ENCODE results near the gene DTX4. TPM values are rescaled to one million over a fixed set of nuclear protein-coding genes. Genes with fewer than 3 reads are reported as not detected.

Gene DTX4
- total RNA-seq, 1 experiment from 2014 or later: 7.6 TPM

- no peak for TF ChIP-seq ZBTB33 (IDR thresholded peaks at IDR 0.05; ENCODE audit: extremely low read depth, insufficient replicate concordance, low read length)
These were observed 82.4 kb downstream of the DTX4 start (continued) for GRCh38 chr11:59254286-59254685.

GRCh38 chr11:59255281-59255680 lies 83.3 kb downstream of the DTX4 start:
- TF ChIP-seq EZH2phosphoT487 (IDR thresholded peaks at IDR 0.05; ENCODE audit: borderline replicate concordance) (no peak), SIN3A (IDR thresholded peaks at IDR 0.05; ENCODE audit: low read depth) (no peak), CEBPB (IDR thresholded peaks at IDR 0.05; ENCODE audit: low read depth) (no peak), ELF1 (IDR thresholded peaks at IDR 0.05; ENCODE audit: borderline replicate concordance, low read depth) (no peak), FOSL1 (IDR thresholded peaks at IDR 0.05; ENCODE audit: low read depth) (no peak), ZFX (IDR thresholded peaks at IDR 0.05) (no peak), CBX3 (IDR thresholded peaks at IDR 0.05; ENCODE audit: low read depth) (no peak), EZH2 (IDR thresholded peaks at IDR 0.05) (no peak), EGR1 (IDR thresholded peaks at IDR 0.05; ENCODE audit: low read depth) (no peak), RAD21 (IDR thresholded peaks at IDR 0.05; ENCODE audit: low read depth) (no peak), JUND (IDR thresholded peaks at IDR 0.05) (no peak), POLR2AphosphoS5 (IDR thresholded peaks at IDR 0.05; ENCODE audit: low read depth, low read length) (no peak)
- Histone ChIP-seq H3K9me2 (ENCODE audit: insufficient read depth) (no peaks in the 10 kb centered on the region), H3K9ac (ENCODE audit: low read length) (no peak overlapping the region), H3K27ac (ENCODE audit: low read depth, low read length) (no peak overlapping the region), H4K20me1 (ENCODE audit: insufficient read depth) (no peaks in the 10 kb centered on the region), H3K4me2 (ENCODE audit: low read length) (no peak overlapping the region), H3K9me3 (ENCODE audit: control insufficient read depth in 1 of 2, insufficient read depth in 1 of 2, low read depth in 1 of 2, low read length in 2 of 2) (no peaks in the 10 kb centered on the region), H3K27me3 (ENCODE audit: insufficient read depth, low read length) (no peaks in the 10 kb centered on the region), H3K36me3 (ENCODE audit: control insufficient read depth in 1 of 2, insufficient read depth in 2 of 2, low read length in 2 of 2) (no peaks in the 10 kb centered on the region), H3K4me1 (ENCODE audit: control insufficient read depth in 1 of 2, insufficient read depth in 2 of 2, low read length in 2 of 2) (no peaks in the 10 kb centered on the region), H2AFZ (ENCODE audit: low read depth, low read length, poor library complexity, severe bottlenecking) (no peak overlapping the region), H3K4me3 (replicated peaks in 1 of 2; ENCODE audit: low read depth in 1 of 2, low read length in 2 of 2) (no peak overlapping the region), H3K79me2 (ENCODE audit: insufficient read depth, low read length) (no peaks in the 10 kb centered on the region)
- intact Hi-C loops (cut with micrococcal nuclease): no loop called here
- DNase-seq (ENCODE audit: low read depth, low spot score) (no peak), ATAC-seq (no peak)
- no TSS peak for BruUV-seq (replicated peaks)
- ChIA-PET POLR2A (no interaction called here), CTCF (no interaction called here), RAD21 (ENCODE audit: low non-redundant PET in 1 of 2, low total read pairs in 2 of 2, uncharacterized antibody in 2 of 2, unreplicated experiment in 2 of 2) (no interaction called here)

Other genes with a start within 250 kb of the DTX4 start
- gene GLYATL1, start 232.6 kb upstream of the DTX4 start, total RNA-seq (2021; ENCODE audit: unreplicated experiment): not detected
- gene GLYATL1B, start 85.8 kb upstream of the DTX4 start, total RNA-seq (2021; ENCODE audit: unreplicated experiment): not detected
- gene FAM111B, start 64.9 kb upstream of the DTX4 start, total RNA-seq (2021; ENCODE audit: unreplicated experiment): 10.7 TPM
- gene FAM111A, start 29.3 kb upstream of the DTX4 start, total RNA-seq (2021; ENCODE audit: unreplicated experiment): 30.3 TPM
- 0.07 TPM for gene MPEG1, start 40.8 kb downstream of the DTX4 start, total RNA-seq (2021; ENCODE audit: unreplicated experiment)
- not detected for gene OR5AN1, start 186.8 kb downstream of the DTX4 start, total RNA-seq (2021; ENCODE audit: unreplicated experiment)

Measured in HCT116 (cell line).